NK-92 (cell line): ENCODE measurements around the gene GJA4.

ENCODE experiments used
- DNase-seq: peaks from one replicate; lab custom pipeline; 2025; ENCODE audit not compliant: unreplicated experiment; lab: John Stamatoyannopoulos, UW

The GJA4 gene

DNA sequence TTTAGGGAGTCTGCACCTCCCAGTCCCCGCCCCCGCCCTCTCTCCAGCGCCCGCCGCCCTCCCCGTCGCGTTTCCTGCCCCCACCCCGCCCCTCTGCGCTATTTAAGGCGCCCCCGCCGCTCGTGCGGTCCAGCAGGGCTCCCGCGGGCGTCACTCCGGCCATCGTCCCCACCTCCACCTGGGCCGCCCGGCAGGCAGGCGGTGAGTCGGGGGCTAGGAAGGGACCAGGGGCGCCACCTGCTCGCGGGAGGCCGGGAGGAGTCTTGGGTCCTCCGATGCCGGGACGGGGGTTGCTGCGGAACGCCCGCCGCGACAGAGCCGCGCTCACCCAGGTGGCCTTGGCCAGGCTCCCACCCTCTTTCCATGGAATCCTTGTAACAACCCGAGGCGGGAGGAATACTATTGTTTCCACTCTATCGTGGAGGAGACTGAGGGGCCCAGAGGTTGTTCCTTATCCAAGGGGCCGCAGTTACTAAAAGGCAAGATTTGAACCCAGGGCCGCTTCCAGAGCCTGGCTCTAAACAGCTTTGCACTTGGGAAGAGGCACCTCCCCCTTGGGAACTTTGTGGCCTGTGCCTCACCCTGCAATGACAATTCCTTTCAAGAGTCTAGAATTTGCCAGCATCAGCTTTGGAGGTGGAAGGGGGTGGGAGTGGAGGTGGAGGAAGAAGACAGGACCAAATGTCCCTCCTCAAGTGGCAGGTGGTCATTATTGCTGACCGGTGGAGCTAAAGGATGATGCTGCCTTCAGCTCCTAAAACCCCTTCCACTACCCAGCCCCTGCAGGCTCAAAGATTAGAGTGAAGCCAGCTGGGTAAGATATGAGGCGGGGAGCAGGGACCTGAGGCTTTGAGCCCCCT lies at the start of gene GJA4:
GJA4 (plus strand) TSS at position 132 of the 860 bp plus-strand sequence. CDS start 1,215 bp downstream, outside the sequence.
- DNase-seq = no peak

DNA sequence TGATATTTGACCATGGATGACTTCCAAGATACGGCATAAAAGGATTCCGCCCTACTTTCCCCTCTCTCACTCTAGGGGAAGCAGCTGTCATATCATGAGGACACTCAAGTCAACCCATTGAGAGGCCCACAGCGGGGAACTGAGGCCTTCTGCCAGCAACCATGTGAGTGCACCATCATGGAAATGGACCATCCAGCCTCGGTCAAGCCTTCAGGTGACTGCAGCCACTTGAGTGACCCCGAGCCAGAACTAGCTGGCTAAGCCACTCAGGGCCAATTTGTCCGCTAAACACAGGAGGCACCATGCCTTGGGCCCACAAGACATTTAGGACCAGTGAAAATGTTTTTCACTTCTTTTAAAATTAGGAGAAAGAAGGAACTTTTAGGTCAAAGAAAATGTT lies 49.0 kb upstream of the GJA4 start:
- DNase-seq = no peak

DNA sequence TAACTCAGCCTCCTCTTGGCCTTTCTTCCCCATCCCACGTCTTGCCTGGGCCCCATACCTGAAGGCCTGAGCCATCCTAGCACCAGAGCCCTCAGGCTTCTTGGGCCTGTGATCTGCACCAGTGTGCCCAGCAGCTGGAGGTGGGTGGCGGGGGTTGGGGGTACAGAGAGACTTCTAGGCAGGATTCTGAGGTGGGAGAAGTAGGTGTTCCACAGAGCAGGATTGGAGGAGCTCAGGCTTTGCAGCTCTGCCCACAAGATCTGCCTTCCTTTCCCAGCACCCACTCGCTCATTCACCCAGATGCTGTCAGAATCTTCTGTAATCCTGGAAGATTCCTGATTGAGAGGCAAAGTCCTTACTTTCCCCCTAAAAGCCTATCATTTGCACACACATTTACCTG lies 47.9 kb upstream of the GJA4 start:
- DNase-seq = no peak

GRCh38 chr1:34745666-34746065 lies 47.1 kb upstream of the GJA4 start:
- DNase-seq = no peak

- DNase-seq = no peak
These were observed 46.7 kb upstream of the GJA4 start for GRCh38 chr1:34746101-34746500.

- DNase-seq = no peak
These were observed 45.8 kb upstream of the GJA4 start for GRCh38 chr1:34746785-34747637.

DNA sequence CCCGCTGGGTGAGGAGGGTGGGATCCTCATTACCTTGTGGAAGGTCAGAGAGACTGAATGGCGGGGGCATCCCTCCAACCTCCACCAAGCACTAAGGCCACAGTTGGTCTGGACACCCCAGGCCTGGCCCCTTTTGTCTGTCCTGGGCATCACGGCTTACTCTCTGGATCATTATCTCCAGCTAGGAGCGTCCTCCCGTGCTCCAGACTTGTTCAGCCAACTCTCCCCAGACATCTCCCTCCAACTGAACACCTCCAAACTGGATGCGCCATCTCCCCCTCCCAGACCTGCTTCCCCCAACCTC lies 45.2 kb upstream of the GJA4 start:
- DNase-seq = no peak

- no peak for DNase-seq
These were observed 42.8 kb upstream of the GJA4 start for GRCh38 chr1:34749992-34750391.

DNA sequence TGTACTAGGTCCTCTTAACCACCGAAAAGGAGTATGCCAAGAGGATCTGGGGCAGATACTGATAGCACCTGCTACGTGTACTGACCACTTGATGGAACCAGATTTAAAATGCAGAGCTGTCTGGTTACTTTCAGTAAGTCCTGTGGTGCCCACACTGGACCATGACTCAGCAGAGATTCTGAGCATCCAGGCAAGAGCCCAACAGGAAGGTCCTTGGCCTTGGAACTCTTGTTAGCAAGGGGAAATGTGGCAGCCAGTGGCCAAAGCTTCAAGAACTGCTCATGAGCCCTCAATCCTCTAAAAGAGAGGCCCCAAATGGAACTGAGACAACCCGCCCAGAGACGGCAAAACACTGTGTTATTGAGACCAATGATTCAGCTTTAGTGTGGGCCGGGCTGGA lies 42.2 kb upstream of the GJA4 start:
- no peak for DNase-seq

- DNase-seq = no peak
These were observed 39.6 kb upstream of the GJA4 start for GRCh38 chr1:34753163-34753562.

DNA sequence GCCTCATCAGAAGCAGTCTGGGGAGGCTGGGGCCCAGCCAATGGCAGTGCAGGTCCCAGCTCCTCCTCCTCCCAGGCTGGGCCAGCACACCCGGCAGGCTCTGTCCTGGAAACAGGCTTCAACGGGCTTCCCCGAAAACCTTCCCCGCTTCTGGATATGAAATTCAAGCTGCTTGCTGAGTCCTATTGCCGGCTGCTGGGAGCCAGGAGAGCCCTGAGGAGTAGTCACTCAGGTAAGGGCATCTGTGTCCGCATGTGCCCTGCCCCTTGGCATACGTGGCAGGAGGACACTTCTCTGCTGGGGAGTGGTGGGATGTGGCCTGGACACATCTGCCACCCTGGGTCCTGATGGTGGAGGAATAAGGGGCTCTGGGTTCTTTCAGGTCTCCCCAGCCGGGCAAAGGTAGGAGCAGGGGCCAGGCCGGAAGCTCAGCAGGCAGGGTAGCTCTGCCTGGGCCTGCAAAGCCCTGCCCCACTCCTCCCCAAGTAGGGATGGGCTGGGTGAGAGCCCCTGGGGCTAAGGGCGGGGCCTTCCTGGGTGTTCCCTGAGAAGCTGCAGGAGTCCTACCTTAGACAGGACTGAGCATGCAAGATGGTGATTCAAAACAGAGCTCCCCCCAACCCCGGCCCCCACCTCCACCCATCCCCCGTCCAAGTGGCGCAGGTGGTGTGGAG lies 37.7 kb upstream of the GJA4 start, which contains the start of gene GJB5:
GJB5 (plus strand) TSS at position 84 of the 674 bp plus-strand sequence. CDS start 2,284 bp downstream, outside the sequence.
- DNase-seq = no peak

DNA sequence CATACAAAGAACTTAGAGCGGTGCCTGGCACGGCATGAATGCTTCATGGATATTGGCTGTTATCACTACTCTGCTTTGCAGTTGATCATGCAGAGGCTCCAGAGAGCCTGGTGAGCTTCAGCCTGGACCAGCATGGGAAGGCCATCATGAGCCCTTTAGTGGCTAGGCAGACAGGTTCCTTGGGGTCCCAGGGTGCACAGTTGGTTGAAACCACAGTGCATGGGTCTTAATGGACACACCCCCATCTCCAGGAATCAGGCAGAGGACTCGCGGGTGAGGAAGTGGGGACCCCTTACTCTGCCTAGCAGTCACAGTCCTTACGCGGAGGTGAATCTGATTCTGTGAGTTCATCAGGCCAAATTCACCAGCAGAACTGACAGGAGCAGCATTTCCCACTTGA lies 36.8 kb upstream of the GJA4 start:
- no peak for DNase-seq

DNA sequence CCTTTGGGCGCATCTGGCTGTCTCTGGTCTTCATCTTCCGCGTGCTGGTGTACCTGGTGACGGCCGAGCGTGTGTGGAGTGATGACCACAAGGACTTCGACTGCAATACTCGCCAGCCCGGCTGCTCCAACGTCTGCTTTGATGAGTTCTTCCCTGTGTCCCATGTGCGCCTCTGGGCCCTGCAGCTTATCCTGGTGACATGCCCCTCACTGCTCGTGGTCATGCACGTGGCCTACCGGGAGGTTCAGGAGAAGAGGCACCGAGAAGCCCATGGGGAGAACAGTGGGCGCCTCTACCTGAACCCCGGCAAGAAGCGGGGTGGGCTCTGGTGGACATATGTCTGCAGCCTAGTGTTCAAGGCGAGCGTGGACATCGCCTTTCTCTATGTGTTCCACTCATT lies 35.4 kb upstream of the GJA4 start:
- DNase-seq = no peak

DNA sequence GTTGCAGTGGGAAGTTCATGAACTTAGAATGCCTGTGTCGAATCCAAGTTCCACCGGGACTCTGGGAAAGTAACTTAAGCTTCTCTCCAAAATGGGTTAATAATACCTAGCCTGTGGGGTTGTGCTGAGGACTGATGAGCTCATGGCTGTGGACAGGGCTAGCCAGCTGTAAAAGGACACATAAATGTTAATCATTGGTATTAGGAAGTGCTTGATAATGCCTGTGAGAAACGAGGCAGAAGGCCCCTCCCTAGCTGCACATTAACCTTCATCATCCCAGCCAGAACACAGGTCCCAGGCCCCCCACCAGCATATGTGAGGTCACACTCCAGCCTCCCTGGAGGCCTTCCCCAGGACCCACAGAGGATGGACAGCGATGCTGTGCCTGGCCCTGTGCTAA lies 34.0 kb upstream of the GJA4 start:
- no peak for DNase-seq

- no peak for DNase-seq
These were observed 33.1 kb upstream of the GJA4 start, which contains the start of gene GJB4 for GRCh38 chr1:34759503-34760357. Gene GJB4, plus strand, starts transcription at chr1:34759740. Its CDS starts 1,515 bp downstream, at chr1:34761255.

DNA sequence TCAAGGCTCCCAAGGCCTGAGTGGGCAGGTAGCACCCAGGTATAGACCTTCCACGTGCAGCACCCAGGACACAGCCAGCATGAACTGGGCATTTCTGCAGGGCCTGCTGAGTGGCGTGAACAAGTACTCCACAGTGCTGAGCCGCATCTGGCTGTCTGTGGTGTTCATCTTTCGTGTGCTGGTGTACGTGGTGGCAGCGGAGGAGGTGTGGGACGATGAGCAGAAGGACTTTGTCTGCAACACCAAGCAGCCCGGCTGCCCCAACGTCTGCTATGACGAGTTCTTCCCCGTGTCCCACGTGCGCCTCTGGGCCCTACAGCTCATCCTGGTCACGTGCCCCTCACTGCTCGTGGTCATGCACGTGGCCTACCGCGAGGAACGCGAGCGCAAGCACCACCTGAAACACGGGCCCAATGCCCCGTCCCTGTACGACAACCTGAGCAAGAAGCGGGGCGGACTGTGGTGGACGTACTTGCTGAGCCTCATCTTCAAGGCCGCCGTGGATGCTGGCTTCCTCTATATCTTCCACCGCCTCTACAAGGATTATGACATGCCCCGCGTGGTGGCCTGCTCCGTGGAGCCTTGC lies 31.5 kb upstream of the GJA4 start:
- DNase-seq = no peak

- DNase-seq = no peak
These were observed 31.0 kb upstream of the GJA4 start for GRCh38 chr1:34761776-34762307.

DNA sequence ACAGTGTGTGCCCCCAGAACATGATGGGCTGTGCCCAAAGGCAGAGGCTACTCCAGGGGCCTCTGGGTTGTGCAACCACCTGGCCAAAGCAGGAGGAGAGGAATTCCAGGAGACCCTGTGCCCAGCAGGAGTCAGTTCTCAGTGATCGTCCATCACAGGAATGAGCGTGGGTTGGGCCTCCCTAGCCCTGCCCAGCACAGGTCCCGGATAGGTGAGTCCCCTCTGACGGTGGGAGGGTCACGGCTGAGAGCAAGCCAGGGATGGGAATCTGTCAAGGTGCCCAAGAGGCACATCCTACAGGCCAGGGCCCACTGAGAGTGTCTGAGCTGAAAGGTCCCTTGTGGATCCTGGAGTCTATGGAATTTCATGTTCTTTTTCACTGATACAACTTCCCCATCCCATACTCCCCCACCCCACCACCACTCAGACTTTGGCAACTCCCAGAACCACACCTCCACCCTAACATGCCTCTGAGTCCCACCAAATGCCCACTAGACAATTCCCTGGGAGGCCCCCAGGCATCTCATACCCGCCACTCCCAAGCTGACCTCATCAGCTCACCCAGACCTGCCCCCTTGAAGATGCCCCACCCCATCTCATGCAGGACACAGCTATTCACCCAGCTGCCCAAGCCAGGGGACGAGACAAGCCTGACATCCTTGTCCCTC lies 30.2 kb upstream of the GJA4 start:
- no peak for DNase-seq

GRCh38 chr1:34763142-34763781 lies 29.5 kb upstream of the GJA4 start:
- no peak for DNase-seq
